HG03571 (cell line): Measurements from ENCODE around the gene ELP2.

Experiments
- ATAC-seq: cut with Tn5 transposase; IDR thresholded peaks from one replicate; pipeline ENCODE4 v1.9.1; 2021; ENCODE audit not compliant: unreplicated experiment

ELP2 gene

DNA sequence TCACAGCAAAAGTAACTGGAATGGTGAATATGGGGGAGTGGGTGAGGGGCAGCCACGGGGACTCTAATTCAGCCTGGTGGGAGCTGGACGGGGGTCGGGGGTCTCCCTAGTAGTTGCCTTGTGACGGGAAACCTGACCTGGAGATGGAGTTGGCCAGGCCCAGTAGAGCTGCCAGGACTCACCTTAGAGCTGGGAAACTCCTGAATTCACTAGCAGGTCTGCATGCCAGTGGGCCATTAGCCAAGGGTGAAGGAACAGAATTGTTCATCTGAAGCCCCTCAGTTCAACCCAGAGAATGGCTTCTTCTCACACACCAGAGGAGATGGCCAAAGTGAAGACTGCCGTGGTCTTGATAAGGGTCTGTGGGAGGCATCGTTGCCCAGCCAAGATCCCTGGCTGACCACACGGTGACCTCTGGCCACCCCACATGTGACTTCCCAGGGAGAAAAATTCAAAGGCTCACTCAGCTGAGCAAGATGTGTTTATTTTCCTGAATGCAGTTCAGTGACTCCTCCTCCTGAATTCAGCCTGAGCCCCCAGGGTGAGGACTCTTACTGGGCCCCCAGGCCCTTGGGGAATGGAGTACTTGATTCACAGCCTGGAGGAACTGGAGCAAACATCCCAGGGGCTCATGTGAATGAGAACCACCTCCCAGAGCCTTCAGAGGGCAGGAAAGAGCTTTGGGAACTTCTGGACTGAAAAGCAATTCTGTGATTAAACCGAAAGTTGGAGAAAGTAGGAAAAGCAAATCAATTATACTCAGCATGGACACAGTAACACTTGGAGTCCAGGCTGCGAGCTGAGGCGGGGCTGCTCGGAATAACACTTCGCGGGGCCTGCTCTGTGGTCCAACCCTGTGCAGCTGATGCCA is 82.8 kb downstream of the ELP2 start:
- no peak for ATAC-seq

DNA sequence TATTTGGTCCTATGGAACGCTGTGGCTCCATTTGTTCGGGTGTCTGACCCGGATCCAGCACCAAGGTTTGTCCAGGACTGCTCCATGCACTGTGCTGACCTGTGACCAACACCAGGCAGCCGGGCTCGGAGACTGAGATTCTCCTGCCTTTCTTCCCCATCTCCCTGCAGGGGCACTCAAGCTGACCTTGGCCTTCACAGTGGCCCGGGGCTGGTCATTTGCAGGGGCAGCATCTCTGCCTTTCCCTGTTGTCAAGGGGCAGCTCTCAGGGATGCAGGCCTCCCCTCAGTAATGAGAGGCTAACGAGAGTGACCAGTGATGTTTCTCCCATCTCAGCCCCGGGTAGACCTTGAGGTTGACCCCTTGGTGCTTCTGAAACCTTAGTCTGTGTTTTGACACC is 85.1 kb downstream of the ELP2 start:
- no peak for ATAC-seq

DNA sequence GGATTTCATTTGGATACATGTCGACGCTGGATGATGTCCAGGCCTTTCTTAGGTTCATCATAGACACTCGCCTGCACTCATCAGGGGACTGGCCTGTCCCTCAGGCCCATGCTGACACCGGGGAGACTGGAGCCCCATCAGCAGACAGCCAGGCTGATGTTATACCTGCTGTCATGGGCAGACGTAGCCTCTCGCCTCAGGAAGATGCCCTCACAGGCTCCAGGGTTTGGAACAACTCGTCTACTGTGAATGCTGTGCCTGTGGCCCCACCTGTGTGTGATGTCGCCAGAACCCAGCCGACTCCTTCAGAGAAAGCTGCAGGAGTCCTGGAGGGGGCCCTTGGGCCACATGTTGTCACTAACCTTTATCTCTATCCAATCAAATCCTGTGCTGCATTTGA is 85.9 kb downstream of the ELP2 start:
- no peak for ATAC-seq

DNA sequence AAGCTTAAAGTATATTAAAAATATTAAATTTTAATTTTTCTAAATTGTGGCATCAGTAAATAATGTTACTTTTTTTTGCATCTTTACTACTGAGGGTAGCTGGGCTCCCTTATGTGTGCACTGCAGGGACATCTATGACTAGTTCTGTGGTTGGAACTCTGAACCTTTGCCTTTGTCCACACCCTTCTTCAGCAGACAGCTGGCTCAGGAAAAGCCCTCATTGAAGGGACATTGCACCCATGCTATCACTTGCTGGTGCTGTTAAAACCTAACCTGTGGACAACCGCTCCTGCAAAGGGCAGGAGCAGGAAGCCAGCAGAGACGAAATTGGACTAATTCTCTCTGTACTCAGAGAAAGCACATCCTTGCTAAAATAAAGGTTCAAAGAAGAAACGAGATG is 87.6 kb downstream of the ELP2 start:
- no peak for ATAC-seq

DNA sequence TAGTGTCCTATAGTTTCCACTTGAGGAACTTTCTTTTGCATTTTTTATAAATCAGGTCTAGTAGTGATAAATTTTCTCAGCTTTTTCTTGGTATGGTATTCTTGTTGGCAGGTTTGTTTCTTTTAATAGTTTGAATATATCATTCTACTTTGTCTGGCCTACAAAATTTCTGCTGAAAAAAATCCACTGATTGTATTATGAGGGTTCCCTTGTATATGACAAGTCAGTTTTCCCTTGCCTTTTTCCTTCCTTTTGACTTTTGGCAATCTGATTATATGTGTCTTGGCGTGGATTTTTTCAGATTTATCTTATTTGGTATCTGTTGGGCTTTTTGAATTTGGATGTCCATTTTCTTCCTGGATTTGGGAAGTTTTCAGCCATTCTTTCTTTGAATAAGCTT is 99.5 kb downstream of the ELP2 start:
- no peak for ATAC-seq
